NT2/D1 (cell line): ENCODE measurements around the gene WBP2NL.

ENCODE experiments used
- SUZ12 ChIP-seq: IDR thresholded peaks from 2 replicates; pipeline ENCODE4 v1.6.1; 2011; ENCODE audit not compliant: insufficient read length, insufficient read depth; ENCODE audit errors: extremely low read depth
- YY1 ChIP-seq: IDR thresholded peaks from 2 replicates; pipeline ENCODE4 v1.6.1; 2011; ENCODE audit not compliant: insufficient read length, insufficient read depth
- ZNF274 ChIP-seq: IDR thresholded peaks from 2 replicates; pipeline ENCODE4 v1.6.1; 2011; ENCODE audit warnings: mild to moderate bottlenecking, low read depth, low read length

DNA sequence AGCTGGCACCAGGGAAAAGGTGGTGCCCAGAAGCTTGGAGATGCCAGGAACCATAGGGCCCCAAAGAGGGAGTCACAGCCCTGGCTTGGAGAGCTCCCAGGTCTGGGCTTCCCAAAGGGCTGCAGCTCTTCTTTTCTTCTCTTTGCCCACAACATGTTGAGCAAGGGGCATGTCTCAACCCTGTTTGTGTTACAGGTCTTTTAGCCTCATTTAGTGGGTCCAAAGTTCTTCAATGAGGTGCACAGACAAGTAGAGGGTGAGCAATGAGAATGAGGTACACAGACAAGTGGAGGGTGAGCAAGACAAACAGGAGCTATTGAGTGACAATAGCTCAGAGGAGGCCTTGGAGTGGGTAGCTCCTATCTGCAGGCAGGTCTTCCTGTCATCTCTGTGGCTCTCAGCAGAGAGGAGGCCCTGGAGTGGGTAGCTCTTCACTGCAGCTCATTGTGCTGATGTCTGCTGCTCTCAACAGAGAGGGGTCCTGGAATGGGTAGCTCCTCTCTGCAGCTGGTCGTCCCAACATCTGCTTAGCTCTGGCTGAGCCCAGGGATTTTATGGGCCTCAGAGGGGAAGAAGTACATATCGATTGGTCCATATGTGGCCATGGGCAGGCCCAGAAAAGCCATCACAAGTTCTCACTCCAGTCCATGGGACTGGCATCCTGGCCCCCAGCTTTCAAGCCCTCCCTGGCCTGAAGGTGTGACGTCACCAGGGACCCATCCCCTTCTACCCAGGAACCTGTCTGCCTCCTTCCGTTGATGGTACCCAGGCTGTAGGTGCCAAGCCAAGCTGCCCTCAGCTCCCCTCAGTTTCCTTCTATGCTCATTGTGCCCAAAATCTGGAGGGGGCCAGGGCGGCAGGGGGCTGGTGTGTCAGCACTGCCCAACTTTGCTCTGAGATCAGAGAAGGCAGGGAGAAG is 34.9 kb downstream of the WBP2NL start:
- TF ChIP-seq YY1 (no peak), SUZ12 (no peak), ZNF274 (no peak)
